GM21825 (cell line): ENCODE measurements around the gene TNK2.

Source experiments
- ATAC-seq: cut with Tn5 transposase; IDR thresholded peaks from one replicate; pipeline ENCODE4 v1.9.1; 2021; ENCODE audit warnings: mild to moderate bottlenecking, moderate library complexity; ENCODE audit not compliant: unreplicated experiment

The TNK2 gene

DNA sequence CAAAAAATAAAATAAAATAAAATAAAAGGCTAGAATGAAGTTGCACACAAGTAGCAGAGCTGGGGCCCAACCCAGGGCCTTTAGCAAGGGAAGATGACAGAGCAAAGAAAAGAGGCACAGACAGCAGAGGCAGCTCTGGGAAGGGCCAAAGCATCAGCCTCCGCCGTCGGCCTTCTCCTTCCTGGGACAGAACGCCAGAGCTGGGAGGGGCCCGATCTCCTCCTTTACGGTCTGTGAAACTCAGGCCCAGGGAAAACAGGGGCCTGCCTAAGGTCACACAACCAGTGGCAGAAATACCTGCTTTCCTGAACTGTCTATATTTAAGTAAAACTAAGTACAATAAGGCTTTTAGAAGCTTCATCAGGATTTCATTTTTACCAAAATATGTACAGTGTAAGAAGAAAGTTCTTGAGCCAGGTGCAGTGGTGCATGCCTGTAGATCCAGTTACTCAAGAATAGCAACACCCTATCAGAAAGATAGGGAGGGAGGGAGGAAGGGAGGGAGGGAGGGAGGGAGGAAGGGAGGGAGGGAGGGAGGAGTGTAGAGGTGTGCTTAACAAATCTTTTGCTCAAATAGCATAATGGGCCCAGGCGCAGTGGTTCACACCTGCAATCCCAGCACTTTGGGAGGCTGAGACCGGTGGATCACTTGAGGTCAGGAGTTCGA is 53.6 kb downstream of the TNK2 start:
- ATAC-seq, result no peak

- ATAC-seq, result no peak
Measured at GRCh38 chr3:195853996-195854395, 54.4 kb downstream of the TNK2 start.

DNA sequence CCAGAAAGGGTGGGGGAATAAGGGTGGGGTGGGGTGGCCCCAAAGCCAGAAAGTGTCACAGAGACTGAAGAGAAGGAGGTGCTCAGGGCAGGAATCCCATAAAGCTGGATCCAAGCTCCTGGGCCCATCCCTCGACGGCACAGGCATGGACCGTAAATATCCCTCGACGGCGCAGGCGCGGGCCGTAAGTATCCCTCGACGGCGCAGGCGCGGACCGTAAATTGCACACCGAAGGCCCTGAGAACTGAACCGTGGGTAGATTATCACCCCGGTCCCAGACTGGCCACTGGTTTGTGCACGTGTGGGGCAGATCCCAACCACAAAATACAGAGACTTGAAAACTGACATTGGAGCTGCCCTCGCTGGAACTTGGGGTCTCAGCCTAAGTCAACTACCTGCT is 55.3 kb downstream of the TNK2 start:
- no peak for ATAC-seq

DNA sequence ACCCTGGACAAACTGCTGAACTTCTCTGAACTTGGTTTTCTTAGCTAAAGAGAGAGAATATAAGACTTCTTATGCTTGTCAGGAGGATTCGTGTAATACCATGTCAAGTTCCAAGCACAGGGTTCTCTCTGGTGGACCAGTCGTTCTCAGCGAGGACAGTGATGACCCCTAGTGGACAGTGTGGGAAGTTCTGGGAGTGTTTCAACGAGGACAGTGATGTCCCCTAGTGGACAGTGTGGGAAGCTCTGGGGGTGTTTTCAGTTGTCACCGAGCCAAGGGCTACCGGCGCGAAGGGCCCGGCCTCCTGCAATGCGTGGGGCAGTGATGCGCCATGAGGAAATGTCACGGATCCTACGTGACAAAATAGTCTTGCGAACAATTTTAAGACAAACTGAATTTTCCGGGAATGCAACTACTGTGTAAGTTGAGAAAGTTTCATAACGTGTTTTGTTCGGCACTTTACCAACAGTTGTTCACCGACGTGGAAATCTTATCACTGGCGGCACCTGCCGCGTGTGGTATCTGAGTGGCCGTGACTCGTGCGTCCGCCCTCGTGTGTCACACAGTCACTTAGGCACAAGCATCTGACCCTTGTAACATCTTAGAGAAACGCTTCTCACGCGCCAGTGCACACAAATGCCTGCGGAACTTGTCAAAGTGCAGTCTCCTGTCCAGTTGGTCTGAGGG is 57.4 kb downstream of the TNK2 start:
- ATAC-seq, result peak; percentile 95

DNA sequence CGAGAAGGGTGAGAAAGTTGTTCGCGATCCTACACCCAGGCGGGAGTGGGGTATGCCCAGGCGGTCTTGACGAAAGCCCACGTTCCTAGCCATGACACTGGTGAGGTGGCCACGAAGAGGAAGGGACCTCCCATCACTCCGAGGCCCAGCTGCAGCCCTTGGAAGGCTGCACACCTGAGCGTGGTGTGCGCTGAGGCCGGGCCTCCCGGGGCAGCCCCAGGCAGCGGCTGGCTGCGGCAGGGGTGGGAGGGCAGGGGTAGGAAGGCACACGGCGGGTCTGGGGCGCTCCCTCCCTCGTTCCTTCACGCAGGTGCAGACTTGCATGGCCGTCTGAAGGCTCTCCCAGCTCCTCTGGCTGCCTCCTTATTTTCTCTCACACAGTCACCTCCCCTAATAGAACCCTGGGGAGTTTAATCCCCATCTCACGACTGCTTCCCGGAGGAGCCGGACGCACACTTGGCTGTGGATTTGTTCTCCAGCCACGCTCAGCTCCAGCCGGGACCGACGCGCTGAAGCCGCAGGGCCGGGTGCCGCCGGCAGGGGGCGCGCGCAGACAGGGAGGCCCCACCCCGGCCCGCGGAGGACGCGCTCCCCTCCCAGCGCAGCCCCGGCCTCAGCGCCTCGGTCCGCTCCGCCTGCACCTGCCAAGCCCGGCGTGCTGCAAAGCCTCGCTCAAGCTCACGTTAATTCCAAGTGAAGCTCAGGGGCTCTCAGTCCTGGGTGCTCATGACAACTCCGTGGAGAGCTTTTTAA is 58.9 kb downstream of the TNK2 start:
- no peak for ATAC-seq

DNA sequence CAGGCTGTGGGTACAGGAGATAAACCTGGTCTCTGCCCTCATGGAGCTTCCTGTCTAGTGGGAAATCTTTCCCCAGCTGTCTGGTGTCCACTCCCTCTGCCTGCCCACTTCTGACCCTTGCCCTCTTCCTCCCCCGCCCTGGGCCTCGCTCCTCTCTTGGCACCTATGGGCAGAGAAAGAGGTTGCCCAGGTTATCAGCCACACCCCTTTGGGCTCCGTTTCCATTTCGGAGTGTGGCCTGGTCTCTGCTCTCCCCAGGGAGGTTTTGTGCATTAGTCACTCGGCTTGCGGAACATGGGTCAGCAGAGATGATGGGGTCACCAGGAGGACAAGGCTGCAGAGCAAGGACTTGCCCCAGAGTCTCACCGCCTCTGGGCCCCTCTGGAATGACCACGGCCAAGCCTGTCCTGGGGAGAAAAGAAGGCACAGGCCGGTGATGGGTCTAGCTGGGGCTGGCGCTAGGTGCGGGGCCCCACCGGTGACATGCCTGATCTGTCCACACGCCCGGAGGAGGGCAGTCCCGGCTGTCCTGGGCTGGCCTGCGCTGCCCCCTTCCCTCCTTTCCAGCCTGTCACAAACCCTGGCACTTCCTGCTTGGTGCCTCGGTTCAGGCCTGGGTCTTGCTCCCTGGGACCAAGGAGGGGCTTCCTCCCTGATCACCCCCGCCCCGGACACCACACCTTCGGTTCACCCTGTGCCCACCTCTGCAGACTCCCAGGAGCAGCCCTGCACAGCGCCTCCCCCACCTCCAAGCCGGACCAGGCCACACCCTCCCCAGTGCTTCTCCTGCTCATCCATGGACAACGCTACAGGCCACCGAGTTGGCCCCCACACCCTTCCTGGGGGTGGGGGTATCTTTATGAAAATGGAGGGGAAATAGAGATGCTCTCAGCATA is 61.0 kb downstream of the TNK2 start:
- no peak for ATAC-seq

DNA sequence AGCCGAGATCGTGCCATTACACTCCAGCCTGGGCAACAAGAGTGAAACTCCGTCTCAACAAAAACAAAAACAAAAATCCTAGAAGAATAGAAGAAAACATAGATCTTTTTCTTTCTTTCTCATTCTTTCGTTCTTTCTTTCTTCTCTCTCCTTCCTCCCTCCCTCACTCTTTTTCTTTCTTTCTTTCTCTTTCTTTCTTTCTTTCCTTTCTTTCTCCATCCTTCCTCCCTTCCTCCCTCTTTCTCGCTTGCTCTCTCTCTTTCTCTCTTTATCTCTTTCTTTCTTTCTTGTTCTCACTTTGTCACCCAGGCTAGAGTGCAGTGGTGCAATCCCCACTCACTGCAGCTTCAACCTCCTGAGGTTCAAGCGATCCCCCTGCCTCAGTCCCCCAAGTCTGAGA is 62.9 kb downstream of the TNK2 start:
- ATAC-seq, result no peak

DNA sequence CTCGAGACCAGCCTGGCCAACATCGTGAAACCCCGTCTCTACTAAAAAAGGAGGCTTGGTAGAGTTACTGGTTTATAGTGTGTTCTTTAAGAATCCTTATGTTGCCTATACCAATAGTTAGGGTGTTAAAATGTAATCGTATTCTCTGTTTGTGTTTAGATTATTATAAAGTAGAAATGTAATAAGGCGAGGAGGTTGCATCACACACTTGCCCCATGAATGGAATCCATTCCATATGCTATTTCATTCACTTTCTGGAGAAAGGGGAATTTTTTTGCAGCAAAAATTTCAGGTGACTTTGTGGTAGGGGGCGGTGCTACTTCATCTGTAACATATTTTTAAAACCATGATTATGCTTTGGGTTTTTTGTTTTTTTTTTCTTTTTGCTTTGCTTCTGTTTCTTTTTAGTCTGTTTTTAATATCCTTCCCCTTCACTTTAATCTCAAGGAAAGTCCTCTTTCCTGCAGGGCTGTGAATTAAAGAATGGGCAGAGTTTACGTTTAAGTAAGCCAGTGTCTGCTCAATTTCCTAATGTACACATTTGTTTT is 63.6 kb downstream of the TNK2 start:
- ATAC-seq, result no peak

- ATAC-seq, result no peak
Measured at GRCh38 chr3:195839260-195840010, 68.9 kb downstream of the TNK2 start.

DNA sequence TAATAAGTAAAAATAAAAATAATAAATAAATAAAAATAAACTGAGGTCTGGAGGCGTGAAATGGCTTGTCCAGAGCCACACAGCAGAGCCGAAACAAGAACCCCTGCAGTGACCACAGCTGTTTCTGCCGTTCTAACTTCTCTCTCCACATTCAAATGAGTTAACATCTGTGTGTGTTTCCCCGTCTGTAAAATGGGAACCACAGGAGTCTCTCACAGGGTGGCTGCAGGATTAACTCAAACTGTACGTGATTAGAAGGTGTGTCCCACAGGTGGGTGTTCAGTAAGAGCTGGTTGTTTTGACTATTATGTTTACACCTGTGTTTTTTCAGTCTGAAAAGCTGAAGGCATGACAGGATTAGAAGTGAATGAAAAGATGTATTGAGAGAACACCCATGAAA is 69.6 kb downstream of the TNK2 start:
- no peak for ATAC-seq

- no peak for ATAC-seq
Measured at GRCh38 chr3:195836476-195837135, 71.7 kb downstream of the TNK2 start.

- ATAC-seq, result no peak
Measured at GRCh38 chr3:195835791-195836190, 72.6 kb downstream of the TNK2 start.

- ATAC-seq, result no peak
Measured at GRCh38 chr3:195834675-195835583, 73.4 kb downstream of the TNK2 start.

GRCh38 chr3:195829897-195830254 is 78.5 kb downstream of the TNK2 start:
- ATAC-seq, result no peak

DNA sequence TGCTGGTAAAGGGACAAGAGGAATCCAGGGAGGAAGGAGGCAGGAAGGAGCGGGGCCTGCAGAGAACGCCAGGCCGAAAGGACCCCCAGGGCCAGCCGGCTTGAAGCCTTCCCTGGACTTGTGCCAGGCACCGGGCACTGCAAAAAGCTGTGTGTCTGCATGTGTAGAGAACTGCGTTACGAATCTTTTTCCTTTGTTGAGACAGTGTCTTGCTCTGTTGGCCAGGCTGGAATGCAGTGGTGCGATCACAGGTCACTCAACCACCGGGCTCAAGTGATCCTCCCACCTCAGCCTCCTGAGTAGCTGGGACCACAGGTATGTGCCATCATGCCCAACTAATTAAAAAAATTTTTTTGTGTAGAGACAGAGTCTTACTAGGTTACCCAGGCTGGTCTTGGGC is 79.6 kb downstream of the TNK2 start:
- no peak for ATAC-seq

DNA sequence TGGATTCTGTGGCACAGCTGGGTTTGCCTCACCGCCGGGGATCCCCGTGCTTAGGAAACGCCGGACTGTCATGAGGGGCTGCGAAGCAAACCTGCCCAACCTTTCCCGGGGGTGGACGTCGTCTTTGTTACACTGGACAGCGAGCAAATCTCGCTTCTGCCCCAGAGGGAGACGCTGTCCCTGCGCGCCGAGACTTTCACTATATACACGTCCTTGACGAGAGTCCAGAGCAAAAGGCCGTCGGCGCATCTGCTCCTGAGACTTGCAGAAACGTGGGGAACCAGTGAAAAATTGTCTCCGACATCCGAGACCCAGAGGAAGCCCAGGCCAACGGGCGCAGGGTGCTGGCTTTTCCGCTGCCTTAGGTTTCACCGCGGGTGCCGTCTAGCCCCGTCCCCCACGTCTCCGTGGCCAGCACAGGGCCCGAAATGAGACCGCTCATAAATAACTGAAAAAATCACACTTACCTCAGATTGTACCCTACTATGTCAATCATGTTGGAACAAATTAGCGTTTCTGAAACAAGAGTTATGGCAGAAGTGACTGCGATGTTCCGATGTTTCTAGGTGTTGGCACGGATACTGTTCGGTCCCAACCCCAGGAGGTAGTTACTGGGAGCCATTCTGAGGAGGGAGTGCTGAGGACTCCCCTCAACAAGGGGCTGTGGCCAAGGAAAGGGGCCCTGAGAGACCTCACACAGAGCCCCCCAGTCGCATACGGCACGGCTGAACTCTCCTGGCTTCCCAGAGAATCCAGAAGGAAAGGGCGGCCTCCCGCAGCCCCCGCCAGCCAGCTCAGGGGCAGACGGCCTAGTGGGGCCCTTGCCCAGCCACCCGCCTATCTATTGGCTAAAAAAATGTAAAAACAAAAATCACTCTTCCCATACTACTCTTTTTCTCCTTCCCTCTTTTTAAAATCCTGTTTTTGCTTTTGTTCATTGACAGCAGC is 82.2 kb downstream of the TNK2 start:
- no peak for ATAC-seq

- no peak for ATAC-seq
Measured at GRCh38 chr3:195825191-195825588, 83.2 kb downstream of the TNK2 start.
